Stimulated activated CD8-positive, alpha-beta memory T cell treated with anti-CD3 and anti-CD28 coated beads, Interleukin-15, amount 100 ng/mL, for 1 hour (primary cell): Measurements from ENCODE around the gene NRSN2.
A peak's percentile ranks its signal among the peaks of the same experiment; 100 is the strongest.
"Not testable (repeated sequence)": the region's sequence is repeated elsewhere in the genome, so short reads cannot be mapped to it uniquely, and the experiment has no call there.

Source experiments
- DNase-seq: peaks from one replicate; pipeline ENCODE4 v3.0.0-alpha.2; 2020; ENCODE audit warnings: low read depth

NRSN2 gene

DNA sequence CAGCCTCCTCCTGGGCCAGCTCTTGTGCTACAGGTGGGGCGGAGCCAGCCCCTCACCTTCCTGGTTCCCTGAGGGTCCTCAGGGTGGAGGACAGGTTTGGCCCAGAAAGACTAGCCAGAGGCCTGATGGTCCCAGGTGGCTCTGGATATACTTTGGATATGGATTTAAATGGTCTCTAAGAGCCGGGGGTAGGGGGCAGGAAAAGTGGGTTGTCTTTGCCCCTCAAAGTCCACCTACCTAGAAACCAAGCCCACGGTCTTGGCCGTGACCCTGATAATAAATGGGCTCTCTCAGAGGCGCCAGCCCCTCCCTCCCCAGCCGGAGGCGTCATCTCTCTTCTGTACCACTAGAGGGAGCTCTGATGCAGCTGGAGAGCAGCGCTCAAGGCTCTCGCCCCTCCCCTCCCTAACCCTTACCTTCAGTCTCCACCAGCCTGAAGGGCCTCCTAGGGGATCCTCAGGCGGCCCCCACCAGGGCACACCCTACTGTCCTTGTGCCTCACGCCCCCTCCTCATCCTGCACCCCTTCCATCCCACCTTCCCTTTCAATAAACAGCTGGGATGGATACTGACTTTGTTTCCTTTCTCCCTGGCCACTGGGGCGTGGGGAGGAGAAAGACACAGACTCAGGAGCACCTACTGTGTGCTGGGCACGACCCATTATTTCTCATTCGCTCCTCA, 7.5 kb downstream of the NRSN2 start:
- DNase-seq, result peak; percentile 68

DNA sequence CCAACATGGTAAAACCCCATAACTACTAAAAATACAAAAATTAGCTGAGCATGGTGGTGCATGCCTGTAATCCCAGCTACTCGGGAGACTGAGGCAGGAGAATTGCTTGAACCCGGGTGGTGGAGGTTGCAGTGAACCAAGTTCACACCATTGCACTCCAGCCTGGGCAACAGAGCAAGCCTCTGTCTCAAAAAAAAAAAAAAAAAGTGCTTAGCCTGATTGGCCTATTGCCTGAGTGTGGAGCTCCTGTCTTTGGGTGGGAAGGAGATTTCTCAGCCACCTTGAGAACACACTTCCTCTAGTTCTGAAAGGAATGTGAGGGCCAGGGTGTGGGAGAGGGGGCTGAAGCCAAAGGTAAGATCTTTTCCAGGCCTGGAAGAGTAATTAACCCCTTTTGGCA, 9.2 kb downstream of the NRSN2 start:
- DNase-seq, result not testable (repeated sequence)

GRCh38 chr20:356745-357144, 9.8 kb downstream of the NRSN2 start:
- no peak for DNase-seq

DNA sequence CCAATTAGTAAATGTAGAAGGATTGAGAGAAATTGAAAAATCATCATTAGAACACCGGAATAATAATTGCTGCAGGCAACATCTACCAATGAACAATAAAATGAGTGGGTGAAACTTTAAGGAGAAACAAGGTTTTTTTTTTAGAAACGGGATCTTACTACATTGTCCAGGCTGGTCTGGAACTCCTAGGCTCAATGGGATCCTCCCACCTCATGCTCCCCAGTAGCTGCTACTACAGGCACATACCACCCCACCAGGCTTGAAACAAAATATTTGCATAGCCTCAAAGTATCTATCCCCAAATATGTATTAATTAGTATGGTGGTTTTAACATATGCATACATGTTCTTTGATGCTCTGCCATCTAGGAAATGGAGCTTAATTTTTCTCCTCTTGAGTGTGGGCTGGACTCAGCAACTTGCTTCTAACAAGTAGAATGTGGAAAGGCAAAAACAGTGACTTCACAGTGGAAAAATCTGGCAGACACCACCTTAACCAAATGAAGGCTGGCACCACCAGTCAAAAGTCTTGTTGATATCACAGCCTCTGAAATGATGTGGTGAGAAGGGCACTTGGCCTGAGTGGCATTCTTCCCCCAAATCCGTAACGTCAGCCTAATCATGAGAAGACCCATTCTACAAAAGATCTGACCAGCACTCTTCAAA, 12.1 kb downstream of the NRSN2 start:
- DNase-seq, result no peak

DNA sequence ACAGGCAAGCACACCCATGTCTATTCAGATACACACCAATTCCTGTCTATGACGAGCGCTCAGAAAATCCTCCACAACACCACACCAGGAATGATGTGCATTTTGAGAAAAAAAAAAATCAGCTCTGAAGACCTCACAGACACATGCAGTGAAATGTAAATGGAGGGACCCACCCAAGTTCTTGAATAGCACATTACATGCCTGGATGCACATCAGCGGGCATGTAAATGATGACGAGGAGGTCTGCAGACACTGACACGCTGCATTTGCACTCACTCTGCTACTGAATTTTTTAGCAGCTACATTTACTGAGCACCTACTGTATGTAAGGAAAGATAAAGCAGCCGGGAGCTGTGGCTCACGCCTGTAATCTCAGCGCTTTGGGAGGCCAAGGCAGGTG, 14.7 kb downstream of the NRSN2 start:
- DNase-seq, result no peak

- no peak for DNase-seq
These were observed 15.7 kb downstream of the NRSN2 start for GRCh38 chr20:362271-363254.

DNA sequence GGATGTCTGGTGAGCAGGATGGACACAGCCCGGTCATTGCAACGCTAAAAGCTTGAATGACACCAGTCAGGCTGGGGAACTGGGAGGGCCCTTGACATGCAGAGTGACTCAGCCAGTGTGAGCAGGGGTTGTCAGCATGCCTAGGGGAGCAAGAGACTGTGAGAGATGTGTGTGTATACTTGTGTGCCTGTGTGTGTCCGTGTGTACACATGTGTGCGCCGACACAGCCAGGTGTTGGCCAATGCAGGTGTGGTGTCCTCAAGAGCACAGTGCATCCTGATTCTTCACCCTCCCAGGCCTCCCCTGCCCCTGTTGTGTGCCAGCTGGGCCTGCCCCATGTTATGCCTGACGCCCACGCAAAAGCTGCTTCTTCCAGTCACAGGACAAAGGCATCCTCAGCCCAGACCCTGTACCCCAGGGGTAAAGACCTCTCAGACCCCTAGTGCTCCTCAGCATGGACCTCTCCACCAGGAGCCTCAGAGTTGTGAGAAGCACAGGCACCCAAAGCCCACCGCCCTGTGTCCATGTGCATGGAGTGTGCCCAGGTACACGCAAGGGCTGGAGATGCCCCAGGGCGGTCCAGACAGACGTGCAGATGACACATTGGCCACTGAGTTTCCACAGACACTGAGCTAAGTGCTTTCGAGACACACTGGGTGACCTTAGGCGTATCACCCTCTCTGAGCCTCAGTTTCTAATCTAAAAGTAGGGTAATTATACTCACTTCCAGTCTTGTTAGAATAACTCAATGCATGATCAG, 16.6 kb downstream of the NRSN2 start:
- no peak for DNase-seq

DNA sequence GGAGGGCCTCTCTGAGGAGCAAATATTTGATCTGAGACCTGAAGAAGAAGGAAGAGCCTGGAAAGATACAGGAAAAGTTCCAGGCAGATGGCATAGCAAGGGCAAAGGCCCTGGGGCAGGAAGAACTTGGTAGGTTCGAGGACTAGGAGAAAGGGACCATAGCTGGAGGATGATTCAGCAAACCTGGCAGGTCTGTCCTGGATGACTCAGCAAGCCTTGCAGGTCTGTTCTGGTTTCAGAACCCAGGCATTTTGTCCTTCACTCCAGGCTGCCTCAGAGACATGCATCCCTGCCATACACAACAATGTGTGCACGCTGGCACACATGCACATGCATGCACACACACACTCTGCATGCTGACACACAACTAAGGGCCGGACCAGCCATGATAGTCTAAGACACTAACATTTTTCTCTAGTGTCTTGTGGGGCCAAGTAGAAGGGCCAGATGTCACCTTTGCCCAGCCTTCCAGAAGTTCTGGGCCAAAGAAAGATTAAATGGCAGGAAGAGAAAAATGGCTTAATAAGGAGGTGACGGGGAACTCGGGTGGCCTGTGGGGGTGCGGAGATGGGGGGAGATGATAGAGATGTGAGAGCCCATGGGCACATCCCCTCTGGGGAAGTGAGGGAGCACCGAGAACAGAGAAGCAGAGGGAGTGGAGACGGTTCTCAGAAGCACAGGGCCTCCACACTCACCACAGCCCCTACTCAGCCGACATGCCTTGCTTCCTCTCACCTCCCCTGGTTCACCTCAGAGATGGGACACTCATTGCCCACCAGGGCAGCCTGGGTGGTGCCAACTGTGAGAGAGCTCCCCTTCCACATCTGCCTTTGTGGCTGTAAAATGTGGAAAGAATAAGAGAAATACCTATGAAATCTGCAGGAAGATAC, 18.2 kb downstream of the NRSN2 start:
- no peak for DNase-seq

DNA sequence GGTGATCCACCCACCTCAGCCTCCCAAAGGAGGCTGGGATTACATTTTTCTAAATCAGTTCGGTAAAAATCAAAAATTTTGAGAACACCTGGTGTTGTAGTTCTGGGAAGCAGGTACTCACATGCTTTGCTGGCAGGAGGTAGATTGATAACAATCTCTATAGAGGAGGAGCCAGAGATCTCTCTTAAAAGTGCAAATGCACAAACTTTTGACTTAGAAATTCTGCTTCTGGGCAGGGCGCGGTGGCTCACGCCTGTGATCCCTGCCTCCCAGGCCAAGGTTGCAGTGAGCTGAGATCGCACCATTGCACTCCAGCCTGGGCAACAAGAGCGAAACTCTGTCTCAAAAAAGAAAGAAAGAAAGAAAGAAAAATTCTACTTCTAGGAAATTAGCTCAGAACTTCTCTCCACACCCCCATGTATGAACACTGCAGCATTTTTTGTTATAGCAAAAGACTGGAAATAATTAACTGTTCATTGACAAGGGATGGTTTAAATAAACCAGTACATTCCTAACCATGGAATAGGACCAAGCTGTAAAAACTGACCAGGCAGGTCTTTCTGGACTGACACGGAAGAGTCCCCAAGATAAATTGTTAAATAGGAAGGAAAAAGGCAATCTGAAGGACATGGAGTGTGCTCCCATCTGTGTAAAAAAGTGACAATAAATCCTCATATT, 19.3 kb downstream of the NRSN2 start:
- DNase-seq, result no peak

- DNase-seq, result no peak
These were observed 20.0 kb downstream of the NRSN2 start for GRCh38 chr20:366719-367485.

GRCh38 chr20:367486-367887, 20.6 kb downstream of the NRSN2 start:
- no peak for DNase-seq

DNA sequence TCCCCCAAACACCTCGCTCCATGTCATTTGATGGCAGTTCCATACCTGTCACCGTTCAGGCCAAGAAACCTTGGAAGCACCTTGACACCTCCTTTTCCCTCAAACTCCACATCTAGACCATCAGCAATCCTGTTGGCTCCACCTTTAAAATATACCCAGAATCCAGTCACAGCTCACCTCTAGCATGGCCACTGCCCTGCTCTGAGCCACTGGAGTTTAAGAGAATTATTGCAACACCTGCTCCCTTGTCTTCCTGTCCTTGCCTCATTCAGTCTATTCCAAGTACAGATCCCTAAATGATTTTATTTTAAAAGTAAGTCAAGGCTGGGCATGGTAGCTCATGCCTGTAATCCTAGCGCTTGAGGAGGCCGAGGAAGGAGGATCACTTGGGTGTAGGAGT, 22.0 kb downstream of the NRSN2 start:
- DNase-seq, result no peak

- DNase-seq, result no peak
These were observed 23.3 kb downstream of the NRSN2 start for GRCh38 chr20:370151-370600.

DNA sequence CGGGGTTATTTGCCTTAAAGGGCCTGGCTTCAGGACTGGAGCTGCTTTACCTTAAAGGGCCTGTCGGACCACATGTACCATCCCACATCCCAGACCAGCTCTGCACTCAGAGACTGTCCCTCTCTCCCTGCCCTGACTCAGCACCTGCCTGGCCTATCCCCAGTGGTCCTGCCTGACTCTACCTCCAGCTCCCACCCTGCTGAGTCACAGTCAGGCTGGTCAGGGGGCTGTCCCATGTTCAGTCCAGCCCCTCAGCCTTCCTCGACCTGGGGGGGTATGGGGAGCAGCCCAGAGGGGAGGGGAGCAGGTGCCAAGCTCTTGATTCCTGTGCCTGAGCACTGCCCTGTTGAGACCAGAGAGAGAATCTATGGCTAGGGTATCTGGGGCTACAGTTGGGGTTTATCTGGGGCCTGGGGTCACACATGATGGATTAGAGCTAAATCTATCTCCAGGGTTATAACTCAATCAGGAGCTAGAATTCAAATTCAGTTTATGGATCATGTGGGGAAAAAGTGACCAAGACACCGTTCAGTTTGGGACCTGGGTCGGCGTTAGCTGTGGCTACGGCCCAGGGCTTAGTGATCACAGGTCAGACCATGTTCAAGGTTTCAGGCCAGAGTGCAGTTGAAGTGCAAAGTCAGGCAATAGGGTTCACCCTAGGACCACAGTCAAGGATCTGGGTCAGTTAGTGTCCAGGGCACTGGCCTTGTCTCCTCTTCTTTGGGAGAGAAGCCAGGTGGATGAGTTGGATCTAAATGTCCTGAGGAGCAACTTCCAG, 24.3 kb downstream of the NRSN2 start:
- DNase-seq, result no peak

DNA sequence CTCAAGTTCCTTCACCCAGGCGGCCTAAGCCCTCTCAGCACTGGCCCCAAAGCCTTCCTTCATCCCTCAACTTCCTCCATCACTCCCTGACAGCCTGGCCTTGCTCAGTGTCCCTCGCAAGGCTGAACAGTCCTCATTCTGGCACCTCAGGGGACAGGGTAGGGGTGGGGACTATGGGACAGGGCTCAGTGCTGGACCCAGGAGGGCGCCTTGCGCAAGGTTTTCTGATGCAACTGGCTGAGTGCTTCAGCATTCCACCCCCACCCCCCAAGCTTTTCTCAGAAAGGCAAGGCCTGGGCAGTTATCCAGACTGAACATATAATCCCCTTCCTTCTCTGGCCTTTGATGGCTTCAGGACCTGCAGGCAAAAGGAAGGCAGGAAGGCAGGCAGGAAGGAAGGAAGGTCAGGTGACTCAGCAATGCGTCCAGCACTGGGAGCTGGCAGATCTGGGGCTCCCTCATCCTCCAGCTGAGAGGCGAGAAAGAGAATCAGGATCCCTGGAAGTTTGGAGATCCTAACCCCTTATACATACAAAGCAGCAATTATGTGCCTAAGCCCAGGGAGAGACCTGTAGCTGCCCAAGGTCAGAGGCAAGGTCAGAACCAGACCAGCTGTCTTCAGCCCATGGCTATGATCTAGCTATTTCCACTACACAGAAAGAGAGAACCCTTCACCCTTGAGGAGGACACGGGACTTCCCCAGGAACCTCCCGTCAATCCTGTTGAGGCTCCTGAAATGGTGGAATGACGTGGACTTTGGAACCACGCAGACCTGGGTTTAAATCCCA, 25.0 kb downstream of the NRSN2 start:
- no peak for DNase-seq

- not testable (repeated sequence) for DNase-seq
These were observed 25.7 kb downstream of the NRSN2 start for GRCh38 chr20:372543-373082.

- DNase-seq, result no peak
These were observed 26.4 kb downstream of the NRSN2 start for GRCh38 chr20:373171-373890.
